RWPE1 (cell line): ENCODE measurements around the gene SH3GL1.

Experiments used
- CTCF ChIA-PET: fragments of 350-600 bp; sonication (Branson Sonifier 250); formaldehyde crosslinking; extraction: SDS; loops from one replicate; lab custom pipeline; 2021; lab: Yijun Ruan, JAX
- POLR2A ChIA-PET: fragments of 400-600 bp; formaldehyde crosslinking; extraction: SDS; loops from one replicate; lab custom pipeline; 2020; ENCODE audit warnings: antibody characterized with exemption; ENCODE audit not compliant: low non-redundant PET; lab: Yijun Ruan, JAX
- DNase-seq: peaks from one replicate; pipeline ENCODE4 v3.0.0; 2012; ENCODE audit warnings: low spot score
- H3K27ac ChIP-seq: fragments of 450-650 bp; 2 replicates; pipeline ENCODE4 v1.5.1; 2017
- CTCF ChIP-seq: fragments of 450-650 bp; conservative IDR thresholded peaks from 2 replicates; pipeline ENCODE4 v1.5.1; 2017; ENCODE audit warnings: low read depth, mild to moderate bottlenecking

The SH3GL1 gene

GRCh38 chr19:4400135-4400936 is at the start of gene SH3GL1:
Gene SH3GL1 (minus strand): TSS chr19:4400547. CDS start chr19:4400368, 179 bp downstream.
- H3K27ac ChIP-seq = peak within 1 kb of the TSS; percentile 90
- CTCF ChIA-PET = interaction anchor here (0.6 to 2.1 kb wide), 15 partner anchors 9 to 1027 kb away, joined by 3 to 25 read pairs (median 4); no protein-coding TSS in a partner anchor
- peak; percentile 87 for DNase-seq
- peak; percentile 99 for TF ChIP-seq CTCF
- POLR2A ChIA-PET = interaction anchor here (0.5 to 0.6 kb wide), 2 partner anchors 30 to 53 kb away, joined by 3 to 6 read pairs; no protein-coding TSS in a partner anchor

- no peak for TF ChIP-seq CTCF
- CTCF ChIA-PET = interaction anchor here (1.4 kb wide), 1 partner anchor 49 kb away, joined by 4 read pairs; the partner anchor contains the start of gene SH3GL1
- peak overlapping the region; percentile 58 for H3K27ac ChIP-seq
- no peak for DNase-seq
- POLR2A ChIA-PET = no interaction called here
These were observed 49.3 kb upstream of the SH3GL1 start for GRCh38 chr19:4449639-4450028.

GRCh38 chr19:4449022-4449638 is 48.8 kb upstream of the SH3GL1 start:
- ChIA-PET POLR2A (no interaction called here), CTCF (interaction anchor here (0.8 to 1.4 kb wide), 2 partner anchors 49 to 182 kb away, joined by 3 to 4 read pairs; partner anchors contain the start of gene SH3GL1)
- no peak for TF ChIP-seq CTCF
- DNase-seq = no peak
- peak overlapping the region; percentile 58 for H3K27ac ChIP-seq

- ChIA-PET CTCF (interaction anchor here (0.8 to 1.4 kb wide), 2 partner anchors 48 to 181 kb away, joined by 3 to 4 read pairs; partner anchors contain the start of gene SH3GL1), POLR2A (no interaction called here)
- TF ChIP-seq CTCF = no peak
- peak overlapping the region; percentile 58 for H3K27ac ChIP-seq
- no peak for DNase-seq
These were observed 48.0 kb upstream of the SH3GL1 start for GRCh38 chr19:4448147-4448985.

- CTCF ChIA-PET = no interaction called here
- DNase-seq = no peak
- POLR2A ChIA-PET = no interaction called here
- H3K27ac ChIP-seq = peak overlapping the region; percentile 58
- TF ChIP-seq CTCF = no peak
These were observed 47.2 kb upstream of the SH3GL1 start for GRCh38 chr19:4447327-4448146.
